GM12801 (cell line): Measurements from ENCODE around the gene PTRH2.

Experiments used
- TF ChIP-seq, protein P1 (sequence below): IDR thresholded peaks from one replicate; pipeline ENCODE4 v1.5.1; 2011; ENCODE audit warnings: control low read depth; ENCODE audit not compliant: insufficient read length; ENCODE audit errors: extremely low read depth

Gene PTRH2

DNA sequence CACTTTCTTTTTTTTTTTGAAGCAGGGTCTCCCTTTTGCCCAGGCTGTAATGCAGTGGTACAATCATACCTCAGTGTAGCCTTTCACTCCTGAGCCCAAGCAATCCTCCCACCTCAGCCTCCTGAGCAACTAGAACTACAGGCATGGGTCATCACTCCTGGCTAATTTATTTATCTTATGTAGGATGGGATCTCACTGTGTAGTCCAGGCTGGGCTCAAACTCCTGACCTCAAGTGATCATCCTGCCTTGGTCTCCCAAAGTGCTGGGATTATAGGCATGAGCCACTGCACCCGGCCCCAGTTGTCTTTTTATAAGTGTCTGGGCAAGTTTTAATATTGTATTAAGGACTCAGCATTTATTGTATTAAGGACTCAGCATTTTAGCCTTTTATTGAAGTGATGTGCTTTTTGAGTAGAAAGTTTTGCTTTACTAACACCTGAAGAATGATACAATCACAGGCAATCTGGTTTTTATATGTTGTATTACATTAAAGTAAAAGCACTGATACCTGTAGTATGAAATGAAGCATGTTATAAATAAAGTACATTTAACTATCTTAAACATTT, 23.1 kb upstream of the PTRH2 start:
- TF ChIP-seq, protein P1, sequence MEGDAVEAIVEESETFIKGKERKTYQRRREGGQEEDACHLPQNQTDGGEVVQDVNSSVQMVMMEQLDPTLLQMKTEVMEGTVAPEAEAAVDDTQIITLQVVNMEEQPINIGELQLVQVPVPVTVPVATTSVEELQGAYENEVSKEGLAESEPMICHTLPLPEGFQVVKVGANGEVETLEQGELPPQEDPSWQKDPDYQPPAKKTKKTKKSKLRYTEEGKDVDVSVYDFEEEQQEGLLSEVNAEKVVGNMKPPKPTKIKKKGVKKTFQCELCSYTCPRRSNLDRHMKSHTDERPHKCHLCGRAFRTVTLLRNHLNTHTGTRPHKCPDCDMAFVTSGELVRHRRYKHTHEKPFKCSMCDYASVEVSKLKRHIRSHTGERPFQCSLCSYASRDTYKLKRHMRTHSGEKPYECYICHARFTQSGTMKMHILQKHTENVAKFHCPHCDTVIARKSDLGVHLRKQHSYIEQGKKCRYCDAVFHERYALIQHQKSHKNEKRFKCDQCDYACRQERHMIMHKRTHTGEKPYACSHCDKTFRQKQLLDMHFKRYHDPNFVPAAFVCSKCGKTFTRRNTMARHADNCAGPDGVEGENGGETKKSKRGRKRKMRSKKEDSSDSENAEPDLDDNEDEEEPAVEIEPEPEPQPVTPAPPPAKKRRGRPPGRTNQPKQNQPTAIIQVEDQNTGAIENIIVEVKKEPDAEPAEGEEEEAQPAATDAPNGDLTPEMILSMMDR = no peak

DNA sequence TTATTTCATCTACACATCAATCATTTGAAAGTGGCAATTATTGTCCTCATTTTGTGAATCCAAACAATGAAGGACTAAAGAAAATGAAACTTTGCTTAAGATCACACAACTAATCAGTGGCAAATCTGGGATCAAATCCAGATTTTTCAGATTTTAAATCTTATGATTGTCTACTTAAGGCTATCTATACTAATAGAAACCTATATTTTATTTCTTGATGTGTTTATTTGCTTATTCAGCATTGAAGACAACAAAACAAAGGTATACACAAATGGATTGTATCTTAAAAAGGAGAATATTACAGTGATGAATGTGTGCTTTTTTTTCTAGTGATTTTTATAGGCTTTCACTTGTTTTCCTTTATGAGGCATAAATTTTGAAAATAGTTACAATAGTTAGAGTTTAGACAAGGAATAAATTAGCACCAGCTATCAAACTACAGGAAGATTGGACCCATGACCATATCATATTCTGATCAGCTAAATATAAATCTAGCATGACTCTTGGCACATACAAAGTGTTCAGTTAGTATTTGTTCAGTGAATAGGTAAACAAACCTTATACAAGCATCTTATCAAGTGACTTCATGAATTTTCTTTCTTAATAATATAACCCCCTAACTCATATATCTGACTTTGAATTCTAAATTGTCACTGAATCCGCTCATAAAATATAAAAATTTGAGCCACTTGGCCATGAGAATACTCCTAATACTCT, 20.7 kb upstream of the PTRH2 start:
- TF ChIP-seq, protein P1 = no peak

DNA sequence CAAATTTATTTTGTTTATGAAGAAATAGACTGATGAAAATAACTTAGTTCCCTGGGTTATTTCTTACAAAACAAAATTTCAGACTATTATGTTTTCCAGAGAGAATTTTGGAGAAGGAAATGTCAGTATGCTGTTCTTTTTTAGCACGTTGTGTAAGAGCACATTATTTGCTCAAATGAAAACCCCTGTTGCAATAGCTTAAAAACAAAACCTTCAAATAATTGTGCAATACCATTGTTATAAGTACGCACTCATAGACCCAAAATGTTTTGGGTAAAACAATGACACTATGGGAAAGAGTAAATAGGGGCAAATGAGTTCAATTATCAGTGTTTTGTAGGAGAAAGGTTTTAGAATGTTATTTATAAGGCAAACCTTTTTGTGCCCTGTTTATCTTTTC, 18.5 kb upstream of the PTRH2 start:
- TF ChIP-seq, protein P1 = no peak

DNA sequence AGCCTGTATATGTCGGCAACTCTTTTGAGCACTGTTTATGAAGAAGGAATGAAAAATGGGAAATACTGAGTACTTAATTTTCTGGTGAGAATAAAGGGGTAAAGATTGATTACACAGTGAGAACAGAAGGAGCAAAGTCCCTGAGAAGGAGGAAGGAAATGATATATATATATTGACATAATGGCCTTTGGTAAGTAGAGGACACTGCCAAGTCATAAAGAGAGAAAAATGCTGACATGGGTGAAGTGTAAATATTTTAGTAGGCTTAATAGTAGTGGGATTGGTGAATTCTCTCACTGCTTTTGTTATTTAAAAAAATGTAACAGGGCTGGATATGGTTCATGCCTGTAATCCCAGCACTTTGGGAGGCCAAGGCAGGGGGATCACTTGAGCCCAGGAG, 16.4 kb upstream of the PTRH2 start:
- TF ChIP-seq, protein P1 = no peak

DNA sequence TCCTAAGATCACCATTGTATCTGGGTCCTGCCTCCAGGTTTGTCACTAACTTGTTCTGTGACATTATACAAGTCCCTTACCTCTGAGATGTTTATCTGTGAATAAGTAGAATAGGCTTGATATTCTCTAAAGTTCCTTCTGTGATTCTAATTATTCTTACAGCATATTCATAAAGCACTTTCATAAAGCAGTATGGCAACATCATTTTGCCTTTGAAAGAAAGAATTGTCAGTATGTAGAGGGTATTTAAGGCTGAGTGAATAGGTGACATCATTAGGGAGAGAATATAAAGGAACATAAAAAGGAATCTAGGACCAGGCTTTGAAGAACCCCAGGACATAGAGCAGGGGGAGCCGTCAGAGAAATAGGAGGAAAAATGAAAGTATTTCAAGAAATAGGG, 15.8 kb upstream of the PTRH2 start:
- TF ChIP-seq, protein P1 = no peak

DNA sequence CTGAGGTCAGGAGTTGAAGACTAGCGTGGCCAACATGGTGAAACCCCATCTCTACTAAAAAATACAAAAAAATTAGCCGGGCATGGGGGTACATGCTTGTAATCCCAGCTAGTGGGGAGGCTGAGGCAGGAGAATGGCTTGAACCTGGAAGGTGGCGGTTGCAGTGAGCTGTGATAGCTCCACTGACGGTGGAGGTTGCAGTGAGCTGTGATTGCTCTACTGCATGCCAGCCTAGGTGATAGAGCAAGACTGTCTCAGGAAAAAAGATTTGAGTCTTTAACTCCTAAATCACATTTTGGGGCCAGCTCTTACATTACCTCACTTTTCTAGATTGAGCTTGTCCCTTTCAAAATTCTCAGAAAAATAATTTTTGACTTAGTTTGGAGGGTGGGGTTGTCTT, 15.4 kb upstream of the PTRH2 start:
- TF ChIP-seq, protein P1 = no peak

DNA sequence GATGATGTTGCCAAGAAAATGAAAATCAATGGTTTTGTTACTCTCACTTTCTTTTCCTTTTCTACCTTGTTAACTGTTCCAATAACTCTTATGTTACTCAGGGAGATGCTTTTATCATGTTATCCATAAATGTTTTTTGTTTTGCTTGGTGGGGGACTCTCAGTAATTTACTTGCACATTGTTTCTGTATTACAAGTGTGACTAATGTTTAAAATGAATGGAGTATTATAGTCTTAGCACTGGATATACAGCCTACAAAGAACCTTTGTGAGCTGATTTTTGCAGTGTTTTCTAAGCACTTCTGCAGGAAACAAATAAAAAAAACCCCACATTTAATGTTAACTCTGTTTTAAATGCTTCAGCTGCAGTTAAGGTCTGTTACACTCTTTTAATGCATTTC, 12.3 kb upstream of the PTRH2 start:
- TF ChIP-seq, protein P1 = no peak
